H1 (cell line): ENCODE measurements around the gene HS6ST1. TPM values are rescaled to one million over a fixed set of nuclear protein-coding genes. Genes with fewer than 3 reads are reported as not detected.

Experiments used
- ASH2L ChIP-seq: fragments of 200-600, 300-600 bp; sonication (generic); IDR thresholded peaks from one replicate; pipeline ENCODE4 v1.7.1; 2017; ENCODE audit warnings: low read length
- CHD2 ChIP-seq: IDR thresholded peaks from 2 replicates; pipeline ENCODE4 v1.6.1; 2012; ENCODE audit warnings: low read length, improper control_type of control experiment
- CTBP2 ChIP-seq: IDR thresholded peaks from 2 replicates; pipeline ENCODE4 v1.7.0; 2011; ENCODE audit warnings: borderline replicate concordance, mild to moderate bottlenecking, moderate library complexity, mixed read lengths, low read length; ENCODE audit not compliant: insufficient read depth, insufficient read length
- CTCF ChIP-seq, 3 experiments: IDR thresholded peaks; 1 replicate in 2 of 3; 2 replicates in 1 of 3; pipeline versions ENCODE4 v1.5.1 to v1.6.1; 2011; ENCODE audit warnings: low read length in 3 of 3, mild to moderate bottlenecking in 3 of 3, inconsistent platforms in 2 of 3, low read depth in 1 of 3, moderate library complexity in 1 of 3; ENCODE audit not compliant: insufficient read depth in 1 of 3; ENCODE audit errors: control extremely low read depth in 1 of 3
- EGR1 ChIP-seq: IDR thresholded peaks from 2 replicates; pipeline ENCODE4 v1.6.1; 2011; ENCODE audit warnings: low read depth, low read length, borderline replicate concordance
- EP300 ChIP-seq, 2 experiments: IDR thresholded peaks; 1 replicate in 1 of 2; 2 replicates in 1 of 2; pipeline ENCODE4 v1.6.1; 2011 to 2012; ENCODE audit warnings: low read depth in 2 of 2, low read length in 2 of 2, mild to moderate bottlenecking in 2 of 2, borderline replicate concordance in 1 of 2, inconsistent platforms in 1 of 2, moderate library complexity in 1 of 2
- EZH2 ChIP-seq: fragments of 200-600 bp; sonication (generic); IDR thresholded peaks from 2 replicates; pipeline ENCODE4 v1.7.1; 2012; ENCODE audit warnings: low read depth, mild to moderate bottlenecking, moderate library complexity, low read length, inconsistent platforms; ENCODE audit not compliant: severe bottlenecking
- NRF1 ChIP-seq: IDR thresholded peaks from 2 replicates; pipeline ENCODE4 v1.6.1; 2011; ENCODE audit warnings: mild to moderate bottlenecking, low read depth, low read length, improper control_type of control experiment
- RAD21 ChIP-seq, 2 experiments: IDR thresholded peaks in 1 of 2; conservative IDR thresholded peaks in 1 of 2; 2 replicates each; pipeline ENCODE4 v1.6.1; 2011; ENCODE audit warnings: low read depth in 2 of 2, low read length in 2 of 2, improper control_type of control experiment in 1 of 2, inconsistent platforms in 1 of 2, mild to moderate bottlenecking in 1 of 2, moderate library complexity in 1 of 2
- RFX5 ChIP-seq: IDR thresholded peaks from 2 replicates; pipeline ENCODE4 v1.6.1; 2011; ENCODE audit warnings: low read depth, low read length, improper control_type of control experiment, borderline replicate concordance
- SAP30 ChIP-seq: fragments of 300-600 bp; sonication (generic); IDR thresholded peaks from 2 replicates; pipeline ENCODE4 v1.7.1; 2012; ENCODE audit warnings: low read length, moderate library complexity, mild to moderate bottlenecking, inconsistent platforms; ENCODE audit not compliant: insufficient read depth, insufficient replicate concordance
- SIN3A ChIP-seq, 2 experiments: IDR thresholded peaks in 1 of 2; conservative IDR thresholded peaks in 1 of 2; 2 replicates each; pipeline ENCODE4 v1.6.1; 2011 to 2012; ENCODE audit warnings: low read length in 2 of 2, improper control_type of control experiment in 1 of 2, low read depth in 1 of 2, mild to moderate bottlenecking in 1 of 2
- TAF7 ChIP-seq: optimal IDR thresholded peaks from 2 replicates; pipeline ENCODE3; 2011; ENCODE audit warnings: low read depth, mild to moderate bottlenecking, inconsistent platforms, low read length, moderate library complexity, borderline replicate concordance
- YY1 ChIP-seq: IDR thresholded peaks from 2 replicates; pipeline ENCODE4 v1.6.1; 2011; ENCODE audit warnings: low read depth, mild to moderate bottlenecking, low read length
- polyA plus RNA-seq, 7 experiments: library from polyadenylated mRNA; depleted of rRNA in 3 of 7; stranded (reverse) in 5 of 7; unstranded in 2 of 7; fragments of >200 nt in 5 of 7; fragments of 200-250 nt in 2 of 7; gene quantifications; 1 replicate in 5 of 7; 2 replicates in 1 of 7; 4 replicates in 1 of 7; pipeline versions ENCODE4 v1.2.1 to v1.2.3, GENCODE V29; 2011 to 2013; ENCODE audit warnings: missing spikeins in 2 of 7, mixed read lengths in 2 of 7
- total RNA-seq: library from RNA; stranded (reverse); fragmentation: NEBNext Ultra II Directional; extraction: Animal tissue kit (Norgen Biotek cat#: 25700); gene quantifications from 2 replicates; pipeline ENCODE4 v1.2.1, GENCODE V29; 2021

Gene HS6ST1
- total and polyA plus RNA-seq, 2 of the 8 experiments (the other 6 are each of a cell fraction or from before 2014, with no cell fraction given), result 37.4 to 74.6 TPM

GRCh38 chr2:128232965-128233789 lies 85.5 kb downstream of the HS6ST1 start (continued):
- TF ChIP-seq YY1, result 0 out of 2 replicates have a peak, but pooled peaks have one; percentile 30
- TF ChIP-seq CTBP2, result peak; percentile 46
- peak; percentile 82 to 98 (median 89) for TF ChIP-seq CTCF (IDR thresholded peaks at IDR 0.05; ENCODE audit: control extremely low read depth in 1 of 3, insufficient read depth in 1 of 3, low read depth in 1 of 3, low read length in 3 of 3)
- no peak for TF ChIP-seq RFX5
- TF ChIP-seq EZH2, result peak; percentile 42
- no peak for TF ChIP-seq CHD2
- no peak for TF ChIP-seq SAP30
- peak; percentile 33 to 38; a peak in 3 of 4 replicates for TF ChIP-seq SIN3A (conservative IDR thresholded peaks at IDR 0.05 in 1 of 2, IDR thresholded peaks at IDR 0.05 in 1 of 2; ENCODE audit: low read depth in 1 of 2, low read length in 2 of 2)
- TF ChIP-seq EP300 (IDR thresholded peaks at IDR 0.05; ENCODE audit: borderline replicate concordance in 1 of 2, low read depth in 2 of 2, low read length in 2 of 2), result peak in 1 of 2 experiments; percentile 43; a peak in 1 of 3 replicates
- TF ChIP-seq RAD21 (IDR thresholded peaks at IDR 0.05 in 1 of 2, conservative IDR thresholded peaks at IDR 0.05 in 1 of 2; ENCODE audit: low read depth in 2 of 2, low read length in 2 of 2), result peak; percentile 68 to 74
- TF ChIP-seq TAF7, result peak; percentile 37
- TF ChIP-seq EGR1, result 0 out of 2 replicates have a peak, but pooled peaks have one; percentile 48
- TF ChIP-seq NRF1, result peak; percentile 44
- TF ChIP-seq ASH2L, result peak; percentile 63
- TF ChIP-seq, all 59 proteins: peak for 17
